Kasumi-1 (cell line): ENCODE data around the gene IAH1.

Experiments used
- DNase-seq, 2 experiments: peaks; one replicate each; lab custom pipeline; 2025; lab: John Stamatoyannopoulos, UW

Gene IAH1

DNA sequence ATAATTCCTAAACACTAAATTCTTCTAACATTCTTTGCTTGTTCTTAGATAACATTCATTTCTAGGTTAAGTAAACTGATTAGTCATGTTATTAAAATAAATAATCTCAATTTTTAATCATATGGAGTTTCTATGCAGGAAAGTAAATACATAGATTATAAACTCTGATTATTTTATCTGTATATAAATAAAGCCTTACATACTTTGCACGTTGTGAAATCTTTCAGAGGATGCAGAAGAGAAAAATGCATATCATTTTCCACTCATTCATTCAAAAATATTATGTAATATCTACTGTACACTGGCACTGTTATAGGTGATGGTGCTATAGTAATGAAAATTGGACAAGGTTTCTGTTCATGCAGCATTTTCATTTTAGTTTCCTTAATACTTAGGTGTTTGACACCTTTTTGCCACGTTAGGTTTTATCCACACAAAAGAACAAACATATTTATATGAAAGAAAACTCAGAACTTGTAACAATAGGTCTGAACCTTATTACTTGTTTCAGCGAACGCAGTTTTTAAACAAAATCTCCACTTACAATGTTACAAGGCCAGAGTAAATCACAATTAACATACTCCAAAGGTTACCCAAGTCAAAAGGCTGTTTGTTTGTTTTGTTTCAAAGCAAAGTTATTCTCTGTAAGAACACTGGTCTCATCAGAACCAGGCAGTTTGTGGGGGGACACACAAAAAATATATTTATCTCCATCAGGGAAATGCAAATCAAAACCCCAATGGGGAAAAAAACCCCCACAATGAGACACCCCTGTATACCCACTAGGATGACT lies 53.8 kb downstream of the IAH1 start:
- DNase-seq: no peak

DNA sequence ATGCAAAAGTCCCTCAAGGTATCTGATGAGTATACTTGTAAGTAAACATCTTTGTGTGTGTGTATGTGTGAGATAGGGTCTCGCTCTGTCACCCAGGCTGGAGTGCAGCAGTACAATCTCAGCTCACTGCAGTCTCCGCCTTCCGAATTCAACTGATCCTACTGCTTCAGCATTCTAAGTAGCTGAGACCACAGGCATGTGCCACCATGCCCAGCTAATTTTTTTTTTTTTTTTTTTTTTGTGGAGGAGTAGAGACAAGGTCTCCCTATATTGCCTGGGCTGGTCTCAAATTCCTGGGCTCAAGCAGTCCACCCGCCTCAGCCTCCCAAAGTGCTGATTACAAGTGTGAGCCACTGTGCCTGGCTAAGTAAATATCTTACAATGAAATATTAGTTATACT lies 58.1 kb downstream of the IAH1 start:
- no peak for DNase-seq

DNA sequence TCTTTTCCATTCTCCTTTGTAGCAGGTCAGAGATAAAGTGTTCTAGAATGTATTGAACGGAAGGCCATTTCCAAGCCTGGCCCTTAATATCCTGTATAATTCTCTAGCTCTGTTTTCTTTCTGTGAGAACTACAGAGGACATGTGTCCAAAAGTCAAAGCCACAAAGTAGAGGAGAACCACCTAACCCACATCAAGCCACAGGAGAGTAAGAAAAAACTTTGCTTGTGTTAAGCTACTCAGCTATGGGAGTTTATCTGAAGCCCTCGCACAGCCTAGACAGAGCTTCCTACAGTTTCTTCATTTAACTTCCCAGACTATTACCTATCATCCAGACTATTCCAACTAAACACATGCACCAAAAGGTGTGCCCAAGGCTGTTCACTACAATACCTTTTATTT lies 59.3 kb downstream of the IAH1 start:
- DNase-seq: no peak

DNA sequence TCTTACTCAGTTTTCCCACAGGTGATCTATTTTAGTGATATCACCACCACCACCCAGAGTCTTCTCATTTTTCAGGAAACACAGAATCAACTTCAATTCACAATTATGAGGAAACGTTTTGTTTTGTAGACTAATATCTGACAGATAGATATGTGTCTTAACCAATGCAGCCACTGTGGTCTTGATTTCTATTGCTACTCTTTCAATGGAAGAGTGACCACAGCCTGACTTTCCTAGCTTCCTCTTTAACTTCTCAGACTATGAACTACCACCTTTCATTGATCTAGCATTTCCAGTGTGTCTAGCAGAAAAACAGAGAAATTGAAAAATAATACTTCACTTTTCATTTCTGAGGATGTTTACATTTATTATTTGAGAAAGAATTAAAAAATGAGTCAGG lies 60.8 kb downstream of the IAH1 start:
- peak in 1 of 2 experiments; percentile 38 for DNase-seq

DNA sequence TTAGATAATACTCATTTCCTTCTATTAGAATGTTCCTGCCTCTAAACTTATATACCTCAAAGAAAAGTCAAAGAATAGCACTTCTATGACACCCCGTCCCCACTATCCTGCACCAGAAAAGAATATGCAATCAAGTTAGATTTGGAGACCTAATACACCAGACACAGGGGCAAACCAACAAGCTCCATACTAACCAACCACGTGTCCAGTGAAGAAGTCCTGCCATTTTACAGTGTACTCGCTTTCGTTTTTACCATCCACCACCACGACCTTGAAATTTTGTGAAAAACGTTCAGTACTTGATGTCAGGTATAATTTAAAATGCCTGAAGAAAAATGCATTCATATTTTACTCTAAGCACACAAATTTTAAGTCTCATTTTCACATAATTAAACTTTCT lies 62.2 kb downstream of the IAH1 start:
- no peak for DNase-seq

DNA sequence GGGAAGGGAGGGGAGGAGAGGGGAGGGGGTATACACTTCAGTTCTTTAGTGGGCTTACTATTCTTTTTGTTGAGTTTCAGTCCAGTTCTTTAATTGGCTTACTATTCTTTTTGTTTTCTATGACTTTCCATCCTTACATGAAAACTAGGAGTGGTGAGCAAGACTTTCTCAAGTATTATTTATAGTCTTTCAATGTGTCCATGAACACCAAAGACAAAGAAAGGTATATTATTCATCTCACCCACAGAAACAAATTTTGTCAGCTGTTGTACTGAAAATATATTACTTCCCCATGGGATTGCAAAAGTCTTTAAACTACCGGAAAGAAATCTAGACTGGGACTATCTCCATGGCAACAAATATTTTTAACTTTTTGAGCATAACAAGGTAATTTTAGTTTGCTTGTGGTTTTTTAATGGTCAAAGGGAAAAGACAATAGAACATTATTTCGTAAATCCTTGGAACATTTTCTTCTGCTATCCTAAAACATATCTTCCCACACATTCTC lies 63.7 kb downstream of the IAH1 start:
- peak; percentile 88 to 90 for DNase-seq
